ENCODE measurements around the gene SLX1A.
"Not testable (repeated sequence)": the region's sequence is repeated elsewhere in the genome, so short reads cannot be mapped to it uniquely, and the experiment has no call there.

The SLX1A gene

DNA sequence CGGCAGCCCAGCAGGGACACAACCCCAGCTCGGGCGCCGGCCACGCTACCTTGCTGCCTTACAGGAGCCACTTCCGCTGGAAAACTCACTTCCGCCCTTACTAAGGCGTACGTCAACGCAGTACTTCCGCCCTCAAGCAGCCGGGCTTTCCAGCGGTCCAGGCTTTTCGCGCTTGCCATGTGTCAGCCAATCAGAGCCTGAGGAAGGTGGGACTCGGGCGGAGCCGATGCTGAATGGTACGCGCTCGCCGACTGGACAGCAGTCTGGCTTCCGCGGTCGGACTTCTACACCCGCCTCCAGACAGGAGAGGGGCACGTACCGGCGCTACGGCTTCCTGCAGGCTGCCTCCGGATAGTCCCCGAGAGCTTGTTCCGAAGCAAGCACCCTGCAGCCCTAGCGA lies at the start of gene SLX1A, which contains the start of gene BOLA2B:
Gene SLX1A, plus strand, starts transcription at position 261 of the 400 bp plus-strand sequence. CDS start 210 bp downstream, outside the sequence.
Gene BOLA2B, minus strand, starts transcription at position 52 of the 400 bp plus-strand sequence. CDS start 71 bp downstream, outside the sequence.
- not testable (repeated sequence) for DNase-seq

- DNase-seq = no peak
These were observed 49.7 kb upstream of the SLX1A start for GRCh38 chr16:30144017-30144416.

GRCh38 chr16:30144917-30145316 lies 48.8 kb upstream of the SLX1A start:
- DNase-seq = no peak

- DNase-seq = no peak
These were observed 48.0 kb upstream of the SLX1A start for GRCh38 chr16:30145657-30146056.

GRCh38 chr16:30147843-30148510 lies 45.7 kb upstream of the SLX1A start:
- DNase-seq = no peak

GRCh38 chr16:30149250-30149930 lies 44.3 kb upstream of the SLX1A start:
- no peak for DNase-seq

GRCh38 chr16:30151091-30151490 lies 42.6 kb upstream of the SLX1A start:
- DNase-seq = no peak

DNA sequence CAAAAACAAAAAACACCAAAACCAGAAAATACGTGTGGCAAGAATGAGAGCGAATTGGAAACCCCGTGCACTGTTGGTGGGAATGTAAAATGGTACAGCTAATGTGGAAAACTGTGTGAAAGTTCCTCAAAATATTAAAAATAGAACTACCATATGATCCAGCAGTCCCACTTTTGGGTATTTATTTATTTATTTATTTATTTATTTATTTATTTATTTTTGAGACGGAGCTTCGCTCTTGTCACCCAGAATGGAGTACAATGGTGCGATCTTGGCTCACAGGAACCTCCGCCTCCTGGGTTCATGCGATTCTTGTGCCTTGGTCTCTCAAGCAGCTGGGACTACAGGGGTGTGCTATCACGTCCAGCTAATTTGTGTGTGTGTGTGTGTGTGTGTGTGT lies 41.2 kb upstream of the SLX1A start:
- no peak for DNase-seq

DNA sequence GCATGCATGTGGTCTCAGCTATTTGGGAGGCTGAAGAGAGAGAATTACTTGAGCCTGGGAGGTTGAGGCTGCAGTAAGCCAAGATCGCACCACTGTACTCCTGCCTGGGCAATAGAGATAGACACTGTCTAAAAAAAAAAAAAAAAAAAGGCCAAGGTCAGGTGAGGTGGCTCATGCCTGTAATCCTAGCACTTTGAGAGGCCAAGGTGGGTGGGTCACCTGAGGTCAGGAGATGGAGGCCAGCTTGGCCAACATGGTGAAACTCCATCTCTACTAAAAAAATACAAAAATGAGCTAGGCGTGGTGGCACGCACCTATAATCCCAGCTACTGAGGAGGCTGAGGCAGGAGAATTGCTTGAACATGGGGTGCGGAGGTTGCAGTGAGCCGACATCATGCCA lies 38.5 kb upstream of the SLX1A start:
- no peak for DNase-seq

DNA sequence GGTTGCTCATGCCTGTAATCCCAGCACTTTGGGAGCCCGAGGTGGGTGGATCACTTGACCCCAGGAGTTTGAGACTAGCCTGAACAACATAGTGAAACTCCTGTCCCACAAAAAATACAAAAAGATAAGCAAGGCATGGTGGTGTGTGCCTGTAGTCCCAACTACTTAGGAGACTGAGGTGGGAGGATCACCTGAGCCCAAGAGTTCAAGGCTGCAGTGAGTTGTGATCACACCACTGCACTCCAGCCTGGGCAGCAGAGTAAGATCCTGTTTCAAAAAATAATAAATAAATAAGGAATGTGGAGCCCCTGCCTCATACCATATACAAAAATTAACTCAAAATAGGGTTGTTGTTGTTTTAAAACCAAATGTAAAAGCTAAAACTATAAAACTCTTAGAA lies 36.5 kb upstream of the SLX1A start:
- DNase-seq = no peak

GRCh38 chr16:30163538-30163937 lies 30.1 kb upstream of the SLX1A start:
- no peak for DNase-seq

GRCh38 chr16:30166202-30166902 lies 27.3 kb upstream of the SLX1A start:
- no peak for DNase-seq

GRCh38 chr16:30168746-30169145 lies 24.9 kb upstream of the SLX1A start:
- DNase-seq = not testable (repeated sequence)

GRCh38 chr16:30169416-30169815 lies 24.3 kb upstream of the SLX1A start:
- not testable (repeated sequence) for DNase-seq

GRCh38 chr16:30170145-30170544 lies 23.5 kb upstream of the SLX1A start:
- not testable (repeated sequence) for DNase-seq

- no peak for DNase-seq
These were observed 20.6 kb upstream of the SLX1A start for GRCh38 chr16:30173054-30173453.

- not testable (repeated sequence) for DNase-seq
These were observed 16.8 kb upstream of the SLX1A start for GRCh38 chr16:30176876-30177275.

- DNase-seq = no peak
These were observed 14.5 kb upstream of the SLX1A start for GRCh38 chr16:30179195-30179594.

GRCh38 chr16:30179931-30180330 lies 13.7 kb upstream of the SLX1A start:
- no peak for DNase-seq

DNA sequence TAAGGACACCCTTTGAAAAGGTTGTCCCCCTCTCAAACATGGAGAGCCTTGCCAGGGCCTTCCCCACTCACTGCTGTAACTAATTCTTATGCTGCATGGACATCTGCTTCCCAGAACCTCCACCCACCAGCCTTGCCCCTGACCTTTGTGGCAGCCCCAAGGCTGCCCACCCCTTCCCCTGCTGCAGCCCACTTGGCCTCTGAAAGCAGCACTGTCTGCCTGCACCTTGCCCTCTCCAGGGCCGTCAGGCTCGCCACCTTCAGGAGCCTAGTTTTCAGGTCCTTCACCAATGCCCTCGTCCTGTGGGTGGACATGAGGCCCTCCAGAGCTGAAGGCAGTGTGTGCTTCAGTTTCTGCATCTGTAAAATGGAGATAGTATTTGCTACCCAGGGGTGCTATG lies 12.9 kb upstream of the SLX1A start:
- no peak for DNase-seq

- peak; percentile 76 for DNase-seq
These were observed 10.2 kb upstream of the SLX1A start, which contains the start of gene CORO1A for GRCh38 chr16:30183233-30184095. Gene CORO1A (plus strand): TSS chr16:30183602. CDS start chr16:30185210, 1,608 bp downstream.

DNA sequence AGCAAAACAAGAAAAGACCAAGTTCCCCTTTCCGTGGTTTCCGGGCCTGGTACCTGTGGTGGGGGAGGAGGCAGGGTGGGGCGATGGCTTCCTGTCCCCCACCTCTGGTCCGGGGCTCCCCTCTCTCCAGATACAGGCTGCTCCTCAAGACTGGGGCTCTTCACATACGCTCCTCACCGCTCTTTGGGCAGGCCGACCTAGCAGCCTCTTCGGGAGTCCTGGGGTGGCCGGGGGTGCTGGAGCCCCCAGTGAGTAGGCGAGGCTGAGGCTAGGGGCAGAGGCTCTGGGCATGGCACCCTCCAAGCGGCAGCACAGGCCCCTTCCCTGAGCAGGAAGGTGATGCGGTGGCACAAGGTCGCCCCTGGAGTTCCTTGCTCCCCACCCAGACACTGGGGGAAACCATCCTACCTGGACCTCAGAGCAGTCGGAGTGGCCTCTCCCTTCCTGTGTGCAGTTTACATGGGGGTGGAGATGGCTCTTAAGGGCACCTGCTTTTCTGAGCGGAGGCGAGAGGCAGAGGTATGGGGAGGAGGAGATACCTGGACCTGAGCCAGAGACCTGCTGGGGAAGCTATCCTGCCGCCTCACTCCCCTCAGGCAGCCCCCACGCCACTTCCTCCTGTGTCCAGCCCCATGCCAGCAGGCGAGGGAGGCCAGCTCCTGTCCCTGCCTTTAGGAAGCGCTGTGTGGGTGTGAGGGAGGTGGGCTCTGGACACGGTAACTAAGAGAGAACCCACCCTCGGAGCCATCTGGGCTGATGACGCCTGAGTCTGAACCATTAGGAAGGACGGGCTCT lies 9.4 kb upstream of the SLX1A start:
- DNase-seq = peak; percentile 9

Data from NCI-H2171 (cell line).